ENCODE measurements around the gene CBY2. TPM values are rescaled to one million over a fixed set of nuclear protein-coding genes. Genes with fewer than 3 reads are reported as not detected.
"Not testable (repeated sequence)": the region's sequence is repeated elsewhere in the genome, so short reads cannot be mapped to it uniquely, and the experiment has no call there.

CBY2 gene, protein sequence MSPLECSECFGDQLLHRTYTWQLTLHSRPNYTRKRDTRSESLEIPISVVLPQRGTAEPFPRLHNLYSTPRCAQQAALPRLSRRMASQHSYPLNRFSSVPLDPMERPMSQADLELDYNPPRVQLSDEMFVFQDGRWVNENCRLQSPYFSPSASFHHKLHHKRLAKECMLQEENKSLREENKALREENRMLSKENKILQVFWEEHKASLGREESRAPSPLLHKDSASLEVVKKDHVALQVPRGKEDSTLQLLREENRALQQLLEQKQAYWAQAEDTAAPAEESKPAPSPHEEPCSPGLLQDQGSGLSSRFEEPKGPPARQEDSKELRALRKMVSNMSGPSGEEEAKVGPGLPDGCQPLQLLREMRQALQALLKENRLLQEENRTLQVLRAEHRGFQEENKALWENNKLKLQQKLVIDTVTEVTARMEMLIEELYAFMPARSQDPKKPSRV
- total RNA-seq: not detected

DNA sequence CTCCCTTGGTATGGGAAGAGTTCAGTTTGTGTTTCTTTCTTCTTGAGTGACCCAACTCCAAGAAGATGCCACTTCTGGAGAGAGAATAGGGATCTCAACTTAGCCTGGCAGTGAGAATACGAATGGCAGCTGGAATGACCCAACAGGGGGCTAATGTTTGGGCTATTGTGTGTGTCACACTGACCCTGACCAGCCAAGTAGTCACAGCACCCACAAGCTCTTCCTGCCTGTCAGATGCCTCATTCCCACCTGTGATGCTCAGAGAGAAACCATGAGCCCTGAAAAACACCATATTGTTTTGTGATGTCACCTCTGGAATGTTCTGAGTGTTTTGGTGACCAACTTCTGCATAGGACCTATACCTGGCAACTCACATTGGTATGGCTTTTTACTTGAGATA lies at the start of gene CBY2:
CBY2 (plus strand) TSS at position 233 of the 400 bp plus-strand sequence; CDS start at position 304, 71 bp downstream.
- Mint-ChIP-seq H3K9me3 (no peaks in the 10 kb centered on the region), H3K4me1 (ENCODE audit: low read depth) (peaks cover 11% of the 10 kb centered on the region), H3K27me3 (no peaks in the 10 kb centered on the region), H3K36me3 (ENCODE audit: low read depth) (no peaks in the 10 kb centered on the region), H3K4me3 (no peak within 1 kb of the TSS), H3K27ac (peak within 1 kb of the TSS; percentile 30)
- POLR2A ChIA-PET: no interaction called here
- CTCF ChIA-PET: interaction anchor here (0.8 to 2.0 kb wide), 5 partner anchors 10 to 177 kb away, joined by 3 to 9 read pairs (median 5); no protein-coding TSS in a partner anchor
- ATAC-seq (no peak), DNase-seq (no peak)
- intact Hi-C loops (cut with micrococcal nuclease): no loop called here
- TF ChIP-seq, protein P1, sequence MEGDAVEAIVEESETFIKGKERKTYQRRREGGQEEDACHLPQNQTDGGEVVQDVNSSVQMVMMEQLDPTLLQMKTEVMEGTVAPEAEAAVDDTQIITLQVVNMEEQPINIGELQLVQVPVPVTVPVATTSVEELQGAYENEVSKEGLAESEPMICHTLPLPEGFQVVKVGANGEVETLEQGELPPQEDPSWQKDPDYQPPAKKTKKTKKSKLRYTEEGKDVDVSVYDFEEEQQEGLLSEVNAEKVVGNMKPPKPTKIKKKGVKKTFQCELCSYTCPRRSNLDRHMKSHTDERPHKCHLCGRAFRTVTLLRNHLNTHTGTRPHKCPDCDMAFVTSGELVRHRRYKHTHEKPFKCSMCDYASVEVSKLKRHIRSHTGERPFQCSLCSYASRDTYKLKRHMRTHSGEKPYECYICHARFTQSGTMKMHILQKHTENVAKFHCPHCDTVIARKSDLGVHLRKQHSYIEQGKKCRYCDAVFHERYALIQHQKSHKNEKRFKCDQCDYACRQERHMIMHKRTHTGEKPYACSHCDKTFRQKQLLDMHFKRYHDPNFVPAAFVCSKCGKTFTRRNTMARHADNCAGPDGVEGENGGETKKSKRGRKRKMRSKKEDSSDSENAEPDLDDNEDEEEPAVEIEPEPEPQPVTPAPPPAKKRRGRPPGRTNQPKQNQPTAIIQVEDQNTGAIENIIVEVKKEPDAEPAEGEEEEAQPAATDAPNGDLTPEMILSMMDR (IDR thresholded peaks at IDR 0.05): no peak

DNA sequence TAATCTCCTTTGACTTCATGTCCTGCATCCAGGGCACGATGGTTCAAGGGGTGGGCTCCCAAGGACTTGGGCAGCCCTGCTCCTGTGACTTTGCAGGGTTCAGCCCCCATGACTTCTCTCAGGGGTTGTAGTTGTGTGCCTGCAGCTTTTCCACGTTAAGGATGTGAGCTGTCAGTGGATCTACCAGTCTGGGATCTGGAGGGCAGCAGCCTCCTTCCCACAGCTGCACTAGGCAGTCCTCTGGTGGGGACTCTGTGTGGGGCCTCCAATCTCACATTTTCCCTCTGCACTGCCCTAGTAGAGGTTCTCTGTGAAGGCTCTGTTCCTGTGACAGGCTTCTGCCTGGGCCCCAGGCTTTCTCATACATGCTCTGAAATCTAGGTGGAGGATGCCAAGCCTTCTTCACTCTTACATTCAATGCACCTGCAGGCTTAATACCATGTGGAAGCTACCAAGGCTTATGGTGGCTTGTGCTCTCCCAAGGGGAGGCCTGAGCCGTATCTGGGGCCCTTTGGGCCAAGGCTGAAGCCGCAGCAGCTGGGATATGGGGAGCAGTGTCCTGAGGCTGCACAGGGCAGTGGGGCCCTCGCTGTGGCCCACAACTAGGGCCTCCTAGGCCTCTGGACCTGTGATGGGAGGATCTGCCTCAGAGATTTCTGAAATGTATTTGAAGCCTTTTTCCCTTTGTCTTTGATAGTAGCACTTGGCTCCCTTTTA lies 47.3 kb upstream of the CBY2 start:
- Mint-ChIP-seq H3K9me3 (no peaks in the 10 kb centered on the region), H3K4me3 (no peak overlapping the region), H3K4me1 (ENCODE audit: low read depth) (peaks cover 3% of the 10 kb centered on the region), H3K27me3 (no peaks in the 10 kb centered on the region), H3K36me3 (ENCODE audit: low read depth) (no peaks in the 10 kb centered on the region), H3K27ac (no peak overlapping the region)
- POLR2A ChIA-PET: no interaction called here
- TF ChIP-seq, protein P1 (IDR thresholded peaks at IDR 0.05): no peak
- ATAC-seq: no peak
- DNase-seq: no peak
- CTCF ChIA-PET: no interaction called here
- intact Hi-C loops (cut with micrococcal nuclease): no loop called here

DNA sequence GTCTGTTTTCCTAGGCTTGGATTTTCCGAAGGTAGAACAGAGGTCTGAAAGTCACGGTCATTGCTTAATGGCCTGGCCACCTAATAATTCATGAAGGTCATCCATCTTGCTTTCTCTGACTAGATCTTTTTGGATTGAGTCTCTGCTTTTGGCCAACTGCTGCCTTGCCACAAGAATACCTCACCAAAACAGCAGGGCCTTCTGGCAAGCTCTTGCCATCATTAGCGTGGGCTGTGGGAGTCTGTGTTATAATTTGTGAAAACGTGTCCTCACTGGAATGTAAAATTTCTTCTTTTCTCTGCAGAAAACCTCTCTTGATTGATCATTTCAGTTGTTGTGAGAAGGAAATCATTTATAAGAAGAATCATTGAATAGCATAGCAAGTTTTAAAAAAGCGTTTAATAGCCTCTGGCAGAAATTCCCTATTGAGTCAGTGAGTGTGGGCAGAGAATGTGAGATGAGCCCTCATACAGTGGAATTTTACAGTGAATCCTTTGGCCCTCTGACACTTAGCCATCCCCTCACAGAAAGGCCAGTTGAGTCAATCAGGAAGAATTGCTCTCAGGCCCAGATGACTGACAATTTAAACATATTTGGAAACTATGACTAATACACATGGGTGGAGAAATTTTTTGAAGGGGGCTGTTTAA lies 43.4 kb upstream of the CBY2 start:
- DNase-seq (no peak), ATAC-seq (no peak)
- no peak overlapping the region for H3K4me3 Mint-ChIP-seq
- H3K27ac Mint-ChIP-seq: no peak overlapping the region
- no peaks in the 10 kb centered on the region for H3K36me3 Mint-ChIP-seq (ENCODE audit: low read depth)
- CTCF ChIA-PET: no interaction called here
- TF ChIP-seq, protein P1 (IDR thresholded peaks at IDR 0.05): no peak
- peaks cover 6% of the 10 kb centered on the region for H3K4me1 Mint-ChIP-seq (ENCODE audit: low read depth)
- POLR2A ChIA-PET: no interaction called here
- peaks cover 3% of the 10 kb centered on the region for H3K9me3 Mint-ChIP-seq
- intact Hi-C loops (cut with micrococcal nuclease): no loop called here
- no peaks in the 10 kb centered on the region for H3K27me3 Mint-ChIP-seq

DNA sequence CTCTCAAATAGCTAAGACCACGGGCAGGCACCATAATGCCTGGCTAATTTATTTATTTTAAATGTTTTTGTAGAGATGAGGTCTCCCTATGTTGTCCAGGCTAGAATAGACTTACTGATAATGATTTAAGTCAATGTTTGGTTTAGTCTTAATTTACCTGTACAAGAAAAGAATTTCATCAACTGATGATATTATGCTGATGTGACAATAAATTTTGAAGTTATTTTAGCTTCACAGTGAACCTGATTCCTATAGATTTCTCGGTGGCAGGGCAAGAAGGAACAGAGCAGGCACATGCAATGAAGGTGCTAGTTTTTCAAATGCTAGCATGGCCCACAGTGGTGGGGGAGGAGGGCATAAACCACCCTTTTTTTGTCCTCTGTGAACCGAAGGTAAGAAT lies 42.6 kb upstream of the CBY2 start:
- ATAC-seq (no peak), DNase-seq (no peak)
- TF ChIP-seq, protein P1 (IDR thresholded peaks at IDR 0.05): no peak
- H3K9me3 Mint-ChIP-seq: peaks cover 3% of the 10 kb centered on the region
- intact Hi-C loops (cut with micrococcal nuclease): no loop called here
- H3K4me1 Mint-ChIP-seq (ENCODE audit: low read depth): peaks cover 6% of the 10 kb centered on the region
- no peaks in the 10 kb centered on the region for H3K27me3 Mint-ChIP-seq
- H3K36me3 Mint-ChIP-seq (ENCODE audit: low read depth): no peaks in the 10 kb centered on the region
- CTCF ChIA-PET: no interaction called here
- H3K4me3 Mint-ChIP-seq: no peak overlapping the region
- POLR2A ChIA-PET: no interaction called here
- H3K27ac Mint-ChIP-seq: no peak overlapping the region

DNA sequence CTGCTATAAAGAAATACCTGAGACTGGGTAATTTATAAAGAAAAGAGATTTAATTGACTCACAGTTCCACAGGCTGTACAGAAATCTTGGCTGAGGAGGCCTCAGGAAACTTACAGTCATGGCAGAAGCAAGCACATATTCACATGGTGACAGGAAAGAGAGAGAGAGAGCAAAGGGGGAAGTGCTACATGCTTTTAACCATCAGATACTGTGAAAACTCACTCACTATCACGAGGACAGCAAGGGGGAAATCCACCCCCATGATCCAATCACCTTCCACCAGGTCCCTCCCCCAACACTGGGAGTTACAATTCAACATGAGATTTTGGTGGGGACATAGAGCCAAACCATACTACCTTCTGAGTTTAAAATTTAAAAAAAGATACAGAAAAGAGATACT lies 41.7 kb upstream of the CBY2 start:
- DNase-seq: not testable (repeated sequence)

More for the DNA sequence above, 41.7 kb upstream of the CBY2 start:
- CTCF ChIA-PET; intact Hi-C loops (cut with micrococcal nuclease); H3K9me3 Mint-ChIP-seq; H3K4me3 Mint-ChIP-seq; H3K36me3 Mint-ChIP-seq (ENCODE audit: low read depth); POLR2A ChIA-PET; H3K4me1 Mint-ChIP-seq (ENCODE audit: low read depth); H3K27ac Mint-ChIP-seq; H3K27me3 Mint-ChIP-seq: not testable (repeated sequence)
- ATAC-seq: peak; percentile 17

Measured in activated CD8-positive, alpha-beta T cell treated with anti-CD3 and anti-CD28 coated beads for 36 hours (primary cell).